ENCODE measurements around the gene ASB8. TPM values are rescaled to one million over a fixed set of nuclear protein-coding genes. Genes with fewer than 3 reads are reported as not detected.
A peak's percentile ranks its signal among the peaks of the same experiment; 100 is the strongest.

Gene ASB8
- total and polyA plus RNA-seq, 5 donors: 33.4 to 69.9 (median 59.5) TPM

DNA sequence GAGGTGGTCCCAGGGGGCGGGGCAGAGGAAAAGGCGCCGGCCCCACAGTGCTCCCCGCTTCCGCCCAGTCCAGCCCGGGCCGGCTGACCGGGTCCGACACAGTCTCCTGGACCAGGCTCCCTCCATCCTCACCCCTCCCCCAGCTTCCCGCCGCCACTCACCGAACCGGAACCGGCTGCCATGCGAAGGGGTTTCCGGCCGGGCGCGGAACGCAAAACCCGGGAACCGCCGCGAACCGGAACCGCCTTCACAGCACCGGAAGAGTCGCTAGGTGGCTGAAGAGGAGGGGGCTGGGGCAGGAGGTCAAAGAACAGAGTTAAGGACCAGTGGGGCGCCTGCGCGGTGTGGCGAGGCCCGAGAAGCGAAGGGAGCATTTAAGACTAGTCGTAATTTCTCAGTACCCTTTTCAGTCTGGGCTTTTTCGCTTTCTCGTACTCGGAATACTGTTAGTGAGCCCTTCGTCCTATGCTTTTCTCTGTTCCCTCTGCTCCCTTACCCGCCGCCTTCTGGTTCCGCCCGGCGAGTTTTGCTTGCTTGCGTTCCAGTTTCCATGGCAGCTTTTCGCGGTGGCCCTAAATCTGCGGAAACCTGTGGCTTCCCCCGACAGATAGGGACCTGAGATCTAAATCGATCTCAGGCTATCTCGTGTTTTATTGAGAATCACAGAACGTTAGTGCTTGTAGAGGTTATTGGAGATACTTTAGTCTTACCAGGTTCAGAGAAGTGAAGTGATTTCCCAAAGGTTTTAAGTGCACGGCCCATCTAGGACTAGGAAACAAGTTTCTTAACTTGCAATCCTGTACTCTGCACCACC lies 51.2 kb downstream of the ASB8 start, which contains the start of gene SENP1:
SENP1 (minus strand) TSS at position 213 of the 814 bp plus-strand sequence. CDS start 4,607 bp downstream, outside the sequence.
- intact Hi-C loops (cut with DNase I): loop anchor here in 1 of 4 donors (10.0 kb wide), 1 partner anchor 49 kb away; the partner anchor contains the start of gene ASB8
- Histone ChIP-seq H3K9me3 (ENCODE audit: control insufficient read depth, low read length) (no peaks in the 10 kb centered on the region), H3K27ac (ENCODE audit: low read length) (peak within 1 kb of the TSS; percentile 99), H3K27me3 (ENCODE audit: control insufficient read depth, insufficient read depth) (no peaks in the 10 kb centered on the region), H3K4me1 (ENCODE audit: control insufficient read depth, insufficient read depth, low read length) (peaks cover 3% of the 10 kb centered on the region), H3K4me3 (ENCODE audit: low read length) (peak within 1 kb of the TSS; percentile 95)
- DNase-seq (peak; percentile 91 to 96 (median 95)), ATAC-seq (peak; percentile 96 to 98)
- WGBS: under 1% methylated on average over 53 of the region's 53 CpGs

DNA sequence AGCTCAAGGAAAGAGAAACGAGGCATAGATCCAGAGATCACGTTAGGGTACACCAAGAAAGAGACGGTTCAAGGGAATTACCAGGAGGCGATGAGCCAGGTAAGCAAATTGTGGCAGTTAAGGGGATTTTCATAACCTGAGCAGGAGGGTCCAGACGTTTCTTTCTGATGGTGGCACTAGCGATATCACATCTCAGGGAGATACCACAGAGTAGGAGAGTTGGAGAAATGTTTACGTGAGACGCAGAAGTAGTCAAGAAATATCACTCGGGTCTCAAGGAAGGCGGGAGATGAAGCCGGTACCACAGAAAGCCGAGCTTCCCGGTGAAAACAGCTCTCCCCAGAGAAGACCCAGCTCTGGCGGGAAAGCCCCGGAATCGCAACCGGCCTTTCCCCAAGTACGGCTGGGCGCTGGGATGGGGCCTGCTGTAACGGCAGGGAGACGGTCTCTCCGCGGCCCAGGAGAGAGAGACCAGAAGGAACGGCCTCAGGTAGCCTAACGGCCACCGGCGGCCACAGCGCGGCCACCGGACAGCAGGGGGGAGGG lies 51.9 kb downstream of the ASB8 start:
- peak overlapping the region; percentile 99 for H3K27ac ChIP-seq (ENCODE audit: low read length)
- ATAC-seq: no peak
- H3K4me1 ChIP-seq (ENCODE audit: control insufficient read depth, insufficient read depth, low read length): peaks cover 3% of the 10 kb centered on the region
- intact Hi-C loops (cut with DNase I): loop anchor here in 1 of 4 donors (10.0 kb wide), 1 partner anchor 49 kb away; the partner anchor contains the start of gene ASB8
- H3K27me3 ChIP-seq (ENCODE audit: control insufficient read depth, insufficient read depth): no peaks in the 10 kb centered on the region
- peak overlapping the region; percentile 95 for H3K4me3 ChIP-seq (ENCODE audit: low read length)
- WGBS: under 1% methylated on average over 30 of the region's 30 CpGs
- H3K9me3 ChIP-seq (ENCODE audit: control insufficient read depth, low read length): no peaks in the 10 kb centered on the region
- DNase-seq: no peak

DNA sequence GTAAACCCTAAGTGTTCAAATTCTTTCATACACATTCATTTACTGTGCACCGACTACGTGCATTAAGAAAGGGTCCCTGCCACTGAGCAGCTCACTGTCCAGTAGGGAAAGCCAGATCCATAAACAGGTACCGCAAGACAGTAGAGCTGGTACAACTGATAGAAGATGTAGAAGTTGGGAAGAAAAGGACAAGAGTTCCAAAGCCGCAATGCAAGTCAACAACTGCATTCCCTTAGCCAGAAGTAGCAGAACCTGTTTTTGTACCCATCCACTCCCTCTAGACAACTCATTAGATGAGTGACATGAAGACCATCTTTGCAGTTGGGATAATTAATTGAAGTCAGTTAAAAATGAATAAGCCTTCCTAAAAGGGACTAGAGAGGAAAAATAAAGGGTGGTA lies 52.8 kb downstream of the ASB8 start:
- H3K4me3 ChIP-seq (ENCODE audit: low read length): peak overlapping the region; percentile 95
- intact Hi-C loops (cut with DNase I): loop anchor here in 1 of 4 donors (10.0 kb wide), 1 partner anchor 50 kb away; the partner anchor contains the start of gene ASB8
- peaks cover 3% of the 10 kb centered on the region for H3K4me1 ChIP-seq (ENCODE audit: control insufficient read depth, insufficient read depth, low read length)
- WGBS: 65% methylated on average over 4 of the region's 4 CpGs
- no peak for ATAC-seq
- no peaks in the 10 kb centered on the region for H3K27me3 ChIP-seq (ENCODE audit: control insufficient read depth, insufficient read depth)
- H3K27ac ChIP-seq (ENCODE audit: low read length): no peak overlapping the region
- H3K9me3 ChIP-seq (ENCODE audit: control insufficient read depth, low read length): no peaks in the 10 kb centered on the region
- no peak for DNase-seq

Small RNA genes lying within 50 kb of the gene (microRNA-seq; reads per million reads assigned to microRNA genes)
- gene MIR6505: 26.2 to 29.4 reads per million in 2 donors

Other genes with a start within 250 kb of the ASB8 start
- 10 to 100 TPM; 68.6 to 85.7 (median 74.5) TPM for gene TMEM106C, start 193.9 kb downstream of the ASB8 start, total RNA-seq
- gene TMEM106C, start 193.9 kb downstream of the ASB8 start, polyA plus RNA-seq: 67.8 TPM
- gene COL2A1, start 153.0 kb downstream of the ASB8 start, total RNA-seq: not detected
- 0.07 TPM for gene COL2A1, start 153.0 kb downstream of the ASB8 start, polyA plus RNA-seq
- 10 to 100 TPM in 1 of 4 donors, 1 to 10 TPM in 3; 7.7 to 12.8 (median 9.0) TPM for gene SENP1, start 51.4 kb downstream of the ASB8 start, total RNA-seq
- gene SENP1, start 51.4 kb downstream of the ASB8 start, polyA plus RNA-seq: 2.8 TPM
- gene PFKM, start 38.2 kb downstream of the ASB8 start, total RNA-seq: 100 to 1,000 TPM; 322 to 429 (median 358) TPM
- gene PFKM, start 38.2 kb downstream of the ASB8 start, polyA plus RNA-seq: 204 TPM
- 1 to 10 TPM in 1 of 4 donors, under 1 TPM in 3; 0.71 to 1.1 (median 0.84) TPM for gene CCDC184, start 26.1 kb upstream of the ASB8 start, total RNA-seq
- 0.57 TPM for gene CCDC184, start 26.1 kb upstream of the ASB8 start, polyA plus RNA-seq
- gene OR10AD1, start 45.8 kb upstream of the ASB8 start, total RNA-seq: not detected
- gene OR10AD1, start 45.8 kb upstream of the ASB8 start, polyA plus RNA-seq: not detected
- 10 to 100 TPM; 11.5 to 20.7 (median 15.6) TPM for gene ZNF641, start 193.4 kb upstream of the ASB8 start, total RNA-seq
- gene ZNF641, start 193.4 kb upstream of the ASB8 start, polyA plus RNA-seq: 4.0 TPM

Measured in right cardiac atrium (tissue), 5 donors.